Fibroblast of lung (primary cell): ENCODE results near the gene THY1. TPM values are rescaled to one million over a fixed set of nuclear protein-coding genes. Genes with fewer than 3 reads are reported as not detected.

ENCODE experiments used
- DNase-seq, 2 donors: peaks; one replicate each; pipeline versions ENCODE4 v3.0.0 to v3.0.0-alpha.2; 2010; ENCODE audit warnings: low read depth in 2 of 2
- H2AFZ ChIP-seq: 2 replicates; pipeline ENCODE4 v1.5.1; 2012; ENCODE audit warnings: low read length, control low read depth, inconsistent platforms
- H3K27ac ChIP-seq: 2 replicates; pipeline ENCODE4 v1.5.1; 2011; ENCODE audit warnings: low read length, control low read depth; ENCODE audit not compliant: insufficient read depth
- H3K27me3 ChIP-seq: 2 replicates; pipeline ENCODE4 v1.5.1; 2011; ENCODE audit warnings: mild to moderate bottlenecking, low read length; ENCODE audit not compliant: control insufficient read depth, insufficient read depth
- H3K36me3 ChIP-seq: 2 replicates; pipeline ENCODE4 v1.5.1; 2011; ENCODE audit warnings: low read length; ENCODE audit not compliant: control insufficient read depth, insufficient read depth
- H3K4me1 ChIP-seq: 2 replicates; pipeline ENCODE4 v1.5.1; 2011; ENCODE audit warnings: low read length; ENCODE audit not compliant: control insufficient read depth, insufficient read depth; ENCODE audit errors: extremely low read depth
- H3K4me2 ChIP-seq: 2 replicates; pipeline ENCODE4 v1.5.1; 2011; ENCODE audit warnings: low read length, control low read depth; ENCODE audit not compliant: insufficient read depth; ENCODE audit errors: extremely low read depth
- H3K4me3 ChIP-seq, 4 experiments: fragments of 200-600 bp in 1 of 4; sonication (generic) in 1 of 4; replicated peaks in 1 of 4; 2 replicates each; pipeline ENCODE4 v1.5.1; 2011 to 2016; ENCODE audit warnings: low read length in 4 of 4, low read depth in 3 of 4, mild to moderate bottlenecking in 3 of 4, control low read depth in 2 of 4, inconsistent platforms in 1 of 4, mixed read lengths in 1 of 4; ENCODE audit not compliant: insufficient read depth in 1 of 4; ENCODE audit errors: control extremely low read depth in 1 of 4
- H3K79me2 ChIP-seq: 2 replicates; pipeline ENCODE4 v1.5.1; 2012; ENCODE audit warnings: mild to moderate bottlenecking, low read length, inconsistent platforms; ENCODE audit not compliant: control insufficient read depth, insufficient read depth
- H3K9ac ChIP-seq: 2 replicates; pipeline ENCODE4 v1.5.1; 2011; ENCODE audit warnings: mild to moderate bottlenecking, low read length, control low read depth; ENCODE audit not compliant: insufficient read depth
- H3K9me3 ChIP-seq: 2 replicates; pipeline ENCODE4 v1.5.1; 2012; ENCODE audit warnings: low read depth, low read length; ENCODE audit not compliant: control insufficient read depth, insufficient read depth
- H4K20me1 ChIP-seq: 2 replicates; pipeline ENCODE4 v1.5.1; 2011; ENCODE audit warnings: low read length; ENCODE audit not compliant: control insufficient read depth, insufficient read depth; ENCODE audit errors: extremely low read depth
- EZH2 ChIP-seq: IDR thresholded peaks from 2 replicates; pipeline ENCODE4 v1.5.1; 2012; ENCODE audit warnings: low read length, control low read depth, mild to moderate bottlenecking; ENCODE audit errors: missing control alignments
- polyA minus RNA-seq: library from RNA; depleted of rRNA, polyadenylated mRNA; stranded (reverse); fragments of >200 nt; gene quantifications from 2 replicates; pipeline ENCODE4 v1.2.3, GENCODE V29; 2011; ENCODE audit warnings: low replicate concordance
- polyA plus RNA-seq, 2 donors: library from polyadenylated mRNA; depleted of rRNA in 1 of 2; stranded (reverse) in 1 of 2; unstranded in 1 of 2; fragments of >200 nt; gene quantifications; 2 replicates each; pipeline ENCODE4 v1.2.1, GENCODE V29; 2011 to 2012; ENCODE audit warnings: missing spikeins in 1 of 2
- total RNA-seq: library from RNA; depleted of rRNA; stranded (reverse); fragments of >200 nt; gene quantifications from 2 replicates; pipeline ENCODE4 v1.2.1, GENCODE V29; 2014
- TF ChIP-seq, protein P1 (sequence below), 2 donors: IDR thresholded peaks in 1 of 2; conservative IDR thresholded peaks in 1 of 2; 1 replicate in 1 of 2; 2 replicates in 1 of 2; pipeline ENCODE4 v1.5.1; 2011 to 2012; ENCODE audit warnings: low read length in 2 of 2, control low read depth in 1 of 2, inconsistent platforms in 1 of 2, low read depth in 1 of 2, mild to moderate bottlenecking in 1 of 2

The THY1 gene
- 105 and 292 TPM in 2 replicates for total RNA-seq
- polyA plus RNA-seq = 824 and 1,700 TPM in 2 replicates
- 595 and 805 TPM in 2 replicates for polyA plus RNA-seq (2012)
- 1,722 and 2,470 TPM in 2 replicates for polyA minus RNA-seq

DNA sequence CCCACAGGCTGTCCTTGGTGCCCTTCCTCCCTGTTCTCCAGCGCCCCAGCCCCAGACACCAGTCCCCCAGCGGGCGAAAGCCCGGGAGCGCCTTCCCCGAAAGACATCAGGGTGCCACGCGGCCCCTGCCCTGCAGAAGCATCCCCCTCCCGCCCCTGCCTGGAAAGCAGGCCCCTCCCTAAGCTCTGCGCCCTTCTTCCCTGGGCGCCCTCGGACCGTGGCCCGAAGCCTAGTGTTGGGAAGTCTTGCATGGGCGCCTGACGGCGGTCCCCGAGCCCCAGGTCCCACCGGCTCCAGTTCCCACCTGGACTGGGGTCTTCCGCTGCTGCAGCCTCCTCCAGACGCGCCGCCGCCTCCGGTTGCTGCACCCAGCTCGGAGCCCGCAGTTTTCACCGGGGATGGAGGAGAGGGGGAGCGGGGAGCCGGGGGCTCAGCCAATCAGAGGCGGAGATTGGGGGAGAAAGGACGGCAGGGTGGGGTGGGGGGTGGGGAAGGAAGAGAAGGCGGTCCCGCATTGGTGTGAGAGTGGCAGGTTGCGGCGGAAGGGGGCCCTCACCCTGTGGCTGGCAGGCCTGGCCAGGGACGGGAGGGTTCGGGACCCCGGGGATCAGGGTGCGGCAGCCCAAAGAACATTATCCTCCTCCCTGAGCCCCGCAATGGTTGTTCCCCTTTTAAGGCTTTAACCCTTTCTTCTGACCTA lies at the start of gene THY1:
Gene THY1, minus strand, starts transcription at position 364 of the 700 bp plus-strand sequence. CDS start 2,267 bp downstream, outside the sequence.
- H3K4me3 ChIP-seq = peak within 1 kb of the TSS; percentile 59 to 86 (median 72)
- peaks cover 39% of the 10 kb centered on the region for H3K79me2 ChIP-seq
- no peaks in the 10 kb centered on the region for H3K27me3 ChIP-seq
- H2AFZ ChIP-seq = peak within 1 kb of the TSS; percentile 34
- peak; percentile 58 to 67 for DNase-seq
- H3K9ac ChIP-seq = peak within 1 kb of the TSS; percentile 68
- no peaks in the 10 kb centered on the region for H3K9me3 ChIP-seq
- H3K4me2 ChIP-seq = peak within 1 kb of the TSS; percentile 73
- TF ChIP-seq, protein P1, sequence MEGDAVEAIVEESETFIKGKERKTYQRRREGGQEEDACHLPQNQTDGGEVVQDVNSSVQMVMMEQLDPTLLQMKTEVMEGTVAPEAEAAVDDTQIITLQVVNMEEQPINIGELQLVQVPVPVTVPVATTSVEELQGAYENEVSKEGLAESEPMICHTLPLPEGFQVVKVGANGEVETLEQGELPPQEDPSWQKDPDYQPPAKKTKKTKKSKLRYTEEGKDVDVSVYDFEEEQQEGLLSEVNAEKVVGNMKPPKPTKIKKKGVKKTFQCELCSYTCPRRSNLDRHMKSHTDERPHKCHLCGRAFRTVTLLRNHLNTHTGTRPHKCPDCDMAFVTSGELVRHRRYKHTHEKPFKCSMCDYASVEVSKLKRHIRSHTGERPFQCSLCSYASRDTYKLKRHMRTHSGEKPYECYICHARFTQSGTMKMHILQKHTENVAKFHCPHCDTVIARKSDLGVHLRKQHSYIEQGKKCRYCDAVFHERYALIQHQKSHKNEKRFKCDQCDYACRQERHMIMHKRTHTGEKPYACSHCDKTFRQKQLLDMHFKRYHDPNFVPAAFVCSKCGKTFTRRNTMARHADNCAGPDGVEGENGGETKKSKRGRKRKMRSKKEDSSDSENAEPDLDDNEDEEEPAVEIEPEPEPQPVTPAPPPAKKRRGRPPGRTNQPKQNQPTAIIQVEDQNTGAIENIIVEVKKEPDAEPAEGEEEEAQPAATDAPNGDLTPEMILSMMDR (conservative IDR thresholded peaks at IDR 0.05 in 1 of 2, IDR thresholded peaks at IDR 0.05 in 1 of 2; ENCODE audit: low read depth in 1 of 2, low read length in 2 of 2) = no peak
- TF ChIP-seq EZH2 = no peak
- peak within 1 kb of the TSS; percentile 67 for H3K27ac ChIP-seq
- H4K20me1 ChIP-seq = no peaks in the 10 kb centered on the region
- H3K4me1 ChIP-seq = peaks cover 7% of the 10 kb centered on the region
- peaks cover 16% of the 10 kb centered on the region for H3K36me3 ChIP-seq

DNA sequence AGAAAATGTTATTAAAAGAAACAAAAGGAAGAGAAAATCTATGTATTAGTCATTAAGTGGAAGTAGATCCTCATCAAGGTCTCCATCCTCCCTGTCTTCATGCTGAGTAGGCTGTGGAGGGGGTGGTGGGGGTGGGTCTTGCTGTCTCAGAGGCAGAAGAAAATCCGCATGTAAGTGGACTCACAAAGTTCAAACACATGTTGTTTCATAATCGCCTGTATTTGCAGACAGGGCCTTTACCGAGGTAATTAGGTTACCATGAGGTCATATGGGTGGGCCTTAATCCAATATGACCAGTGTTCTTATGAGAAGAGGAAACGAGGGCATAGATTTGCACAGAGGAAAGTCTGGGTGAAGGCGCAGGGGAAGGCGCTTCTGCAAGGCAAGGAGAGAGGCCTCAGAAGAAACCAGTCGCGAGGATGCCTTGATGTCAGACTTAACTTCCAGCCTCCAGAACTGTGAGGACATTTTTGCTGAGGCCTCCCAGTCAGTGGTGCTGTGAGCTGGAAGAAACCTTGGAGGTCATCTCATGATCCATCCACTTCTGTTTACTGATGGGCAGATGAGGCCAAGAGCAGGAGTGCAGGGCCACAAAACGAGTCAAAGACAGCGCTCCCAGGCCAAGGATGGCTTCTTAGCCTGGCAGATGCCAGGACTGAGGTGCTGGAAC lies 49.3 kb upstream of the THY1 start:
- Histone ChIP-seq H3K9me3 (no peaks in the 10 kb centered on the region), H3K27ac (no peak overlapping the region), H2AFZ (no peak overlapping the region), H4K20me1 (no peaks in the 10 kb centered on the region), H3K4me1 (peaks cover 24% of the 10 kb centered on the region), H3K4me3 (no peak overlapping the region), H3K27me3 (peaks cover 4% of the 10 kb centered on the region), H3K79me2 (no peaks in the 10 kb centered on the region), H3K9ac (no peak overlapping the region), H3K4me2 (no peak overlapping the region), H3K36me3 (no peaks in the 10 kb centered on the region)
- TF ChIP-seq, protein P1 (conservative IDR thresholded peaks at IDR 0.05 in 1 of 2, IDR thresholded peaks at IDR 0.05 in 1 of 2; ENCODE audit: low read depth in 1 of 2, low read length in 2 of 2) = no peak
- no peak for TF ChIP-seq EZH2
- peak; percentile 40 to 77 for DNase-seq

DNA sequence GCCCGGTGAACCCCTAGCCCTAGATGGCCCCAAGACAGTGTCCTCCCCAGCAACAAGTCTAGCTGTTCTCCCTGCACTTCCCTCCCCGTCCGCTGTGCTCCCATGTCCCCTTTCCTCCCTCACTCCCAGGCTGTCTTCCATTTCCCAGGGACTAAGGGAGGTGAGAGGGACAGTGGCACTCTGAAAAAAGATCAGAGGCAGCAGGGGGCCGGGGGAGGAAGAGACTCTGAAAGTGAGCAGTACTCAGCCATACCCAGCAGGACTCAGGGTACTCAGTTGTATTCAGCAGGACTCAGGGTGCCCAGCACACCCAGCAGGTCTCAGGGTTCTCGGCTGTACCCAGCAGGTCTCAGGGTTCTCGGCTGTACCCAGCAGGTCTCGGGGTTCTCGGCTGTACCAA lies 48.4 kb upstream of the THY1 start:
- Histone ChIP-seq H3K36me3 (no peaks in the 10 kb centered on the region), H3K4me3 (no peak overlapping the region), H3K79me2 (no peaks in the 10 kb centered on the region), H2AFZ (peak overlapping the region; percentile 31), H3K9me3 (no peaks in the 10 kb centered on the region), H3K4me2 (no peak overlapping the region), H3K4me1 (peaks cover 24% of the 10 kb centered on the region), H3K27ac (peak overlapping the region; percentile 94), H3K27me3 (no peaks in the 10 kb centered on the region), H3K9ac (peak overlapping the region; percentile 36), H4K20me1 (no peaks in the 10 kb centered on the region)
- TF ChIP-seq, protein P1 (conservative IDR thresholded peaks at IDR 0.05 in 1 of 2, IDR thresholded peaks at IDR 0.05 in 1 of 2; ENCODE audit: low read depth in 1 of 2, low read length in 2 of 2) = peak in 1 of 2 donors; percentile 5
- no peak for TF ChIP-seq EZH2
- DNase-seq = no peak
